ENCODE data around the gene UGT1A1. TPM values are rescaled to one million over a fixed set of nuclear protein-coding genes. Genes with fewer than 3 reads are reported as not detected.
"Not testable (repeated sequence)": the region's sequence is repeated elsewhere in the genome, so short reads cannot be mapped to it uniquely, and the experiment has no call there.

UGT1A1 gene
- total RNA-seq, 2 donors from 2014 or later: not detected

DNA sequence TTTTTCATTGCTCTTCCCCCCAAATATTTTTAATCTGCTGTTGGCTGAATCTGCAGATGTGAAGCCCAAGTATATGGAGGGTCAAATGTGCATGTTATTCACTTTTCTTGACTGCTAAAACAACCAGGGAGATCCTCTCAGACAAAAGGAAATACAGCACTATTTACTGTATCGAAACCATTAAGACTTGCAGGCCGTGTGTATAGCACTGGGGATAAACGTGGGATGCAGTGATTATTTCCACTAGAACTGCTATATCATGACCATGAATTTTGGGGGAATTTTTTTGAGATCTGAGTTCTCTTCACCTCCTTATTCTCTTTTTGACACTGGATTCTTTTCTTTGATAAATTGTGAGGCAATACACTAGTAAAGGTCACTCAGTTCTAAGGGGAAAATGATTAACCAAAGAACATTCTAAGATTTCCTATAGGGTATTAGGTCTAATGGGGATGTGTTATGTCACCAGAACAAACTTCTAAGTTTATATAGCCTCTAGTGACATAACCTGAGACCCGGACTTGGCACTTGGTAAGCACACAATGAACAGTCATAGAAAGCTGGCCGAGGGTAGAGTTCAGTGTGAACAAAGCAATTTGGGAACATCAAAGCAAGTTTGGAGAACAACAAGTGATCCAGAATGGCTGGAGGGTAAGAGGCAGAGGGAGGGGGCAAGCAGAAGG is 14.9 kb upstream of the UGT1A1 start:
- Histone ChIP-seq H3K4me1 (no peaks in the 10 kb centered on the region), H3K36me3 (no peaks in the 10 kb centered on the region), H3K4me3 (no peak overlapping the region), H3K27me3 (no peaks in the 10 kb centered on the region), H3K27ac (no peak overlapping the region), H3K9me3 (no peaks in the 10 kb centered on the region)
- no peak for DNase-seq (ENCODE audit: low spot score)
- no peak for TF ChIP-seq CTCF (IDR thresholded peaks at IDR 0.05)

DNA sequence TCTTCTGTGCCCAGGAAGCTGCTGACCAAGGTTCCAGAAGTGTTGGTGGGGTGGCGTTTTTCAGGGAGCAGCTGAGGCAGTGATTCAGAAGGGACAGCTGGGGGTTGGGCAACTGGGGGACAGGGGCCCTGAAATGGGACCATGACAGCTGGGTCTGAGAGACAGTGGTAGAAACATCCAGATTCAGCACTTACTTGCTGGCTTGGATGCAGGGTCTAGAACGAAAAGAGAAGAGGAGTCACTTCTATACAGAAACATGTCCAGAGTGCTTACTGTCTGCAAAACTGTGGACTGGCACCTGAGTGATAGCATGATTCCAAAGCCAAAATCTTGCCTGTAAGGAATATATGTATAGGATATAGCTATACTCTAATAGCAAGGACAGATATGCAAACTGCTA is 14.2 kb upstream of the UGT1A1 start:
- H3K27me3 ChIP-seq; H3K27ac ChIP-seq; DNase-seq (ENCODE audit: low spot score); H3K4me1 ChIP-seq; H3K9me3 ChIP-seq; H3K4me3 ChIP-seq; H3K36me3 ChIP-seq: not testable (repeated sequence)

- H3K36me3 ChIP-seq: no peaks in the 10 kb centered on the region
- H3K4me3 ChIP-seq: no peak overlapping the region
- no peak for DNase-seq (ENCODE audit: low spot score)
- no peak overlapping the region for H3K27ac ChIP-seq
- no peaks in the 10 kb centered on the region for H3K27me3 ChIP-seq
- no peak for TF ChIP-seq CTCF (IDR thresholded peaks at IDR 0.05)
- H3K9me3 ChIP-seq: no peaks in the 10 kb centered on the region
- no peaks in the 10 kb centered on the region for H3K4me1 ChIP-seq
Measured at GRCh38 chr2:233746475-233747282, 13.4 kb upstream of the UGT1A1 start.

DNA sequence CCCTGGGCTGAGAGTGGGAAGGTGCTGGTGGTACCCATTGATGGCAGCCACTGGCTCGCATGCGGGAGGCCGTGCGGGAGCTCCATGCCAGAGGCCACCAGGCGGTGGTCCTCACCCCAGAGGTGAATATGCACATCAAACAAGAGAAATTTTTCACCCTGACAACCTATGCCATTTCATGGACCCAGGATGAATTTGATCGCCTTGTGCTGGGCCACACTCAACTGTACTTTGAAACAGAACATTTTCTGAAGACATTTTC is 12.9 kb upstream of the UGT1A1 start:
- H3K27ac ChIP-seq: no peak overlapping the region
- H3K4me3 ChIP-seq: no peak overlapping the region
- no peak for TF ChIP-seq CTCF (IDR thresholded peaks at IDR 0.05)
- H3K36me3 ChIP-seq: no peaks in the 10 kb centered on the region
- no peak for DNase-seq (ENCODE audit: low spot score)
- H3K9me3 ChIP-seq: no peaks in the 10 kb centered on the region
- no peaks in the 10 kb centered on the region for H3K27me3 ChIP-seq
- no peaks in the 10 kb centered on the region for H3K4me1 ChIP-seq

- not testable (repeated sequence) for H3K27me3 ChIP-seq; DNase-seq (ENCODE audit: low spot score); H3K9me3 ChIP-seq; H3K36me3 ChIP-seq; H3K4me1 ChIP-seq; H3K27ac ChIP-seq; H3K4me3 ChIP-seq
Measured at GRCh38 chr2:233750689-233751088, 9.4 kb upstream of the UGT1A1 start.

DNA sequence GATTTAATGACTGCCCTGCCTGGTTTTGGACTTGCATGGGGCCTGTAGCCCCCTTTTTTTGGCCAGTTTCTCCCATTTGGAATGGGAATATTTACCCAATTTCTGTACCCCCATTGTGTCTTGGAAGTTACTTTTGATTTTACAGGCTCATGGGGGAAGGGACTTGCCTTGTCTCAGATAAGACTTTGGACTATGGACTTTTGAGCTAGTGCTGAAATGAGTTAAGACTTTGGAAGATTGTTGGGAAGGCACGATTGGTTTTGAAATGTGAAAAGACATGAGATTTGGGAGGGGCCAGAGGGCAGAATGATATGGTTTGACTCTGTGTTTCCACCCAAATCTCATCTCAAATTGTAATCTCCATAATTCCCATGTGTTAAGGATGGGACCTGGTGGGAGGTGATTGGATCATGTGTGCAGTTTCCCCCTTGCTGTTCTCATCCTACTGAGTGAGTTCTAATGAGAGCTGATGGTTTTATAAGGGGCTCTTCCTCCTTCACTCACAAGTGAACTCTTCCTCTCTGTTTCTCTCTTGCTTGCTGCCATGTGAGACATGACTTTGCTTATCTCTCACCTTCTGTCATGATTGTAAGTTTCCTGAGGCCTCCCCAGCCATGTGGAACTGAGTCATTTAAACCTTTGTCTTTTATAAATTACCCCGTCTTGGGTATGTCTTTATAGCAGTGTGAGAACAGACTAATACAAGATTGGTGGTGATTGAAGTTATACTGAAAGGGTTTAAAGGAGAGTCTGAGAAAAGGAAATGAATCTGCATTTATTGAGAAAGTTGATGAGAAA is 8.7 kb upstream of the UGT1A1 start:
- not testable (repeated sequence) for H3K4me3 ChIP-seq, H3K27me3 ChIP-seq

GRCh38 chr2:233754872-233755611 is 5.0 kb upstream of the UGT1A1 start:
- H3K27ac ChIP-seq: no peak overlapping the region
- H3K36me3 ChIP-seq: no peaks in the 10 kb centered on the region
- H3K9me3 ChIP-seq: no peaks in the 10 kb centered on the region
- no peak for DNase-seq (ENCODE audit: low spot score)
- H3K27me3 ChIP-seq: no peaks in the 10 kb centered on the region
- TF ChIP-seq CTCF (IDR thresholded peaks at IDR 0.05): no peak
- no peaks in the 10 kb centered on the region for H3K4me1 ChIP-seq
- H3K4me3 ChIP-seq: no peak overlapping the region

More for the DNA sequence above, 8.7 kb upstream of the UGT1A1 start:
- H3K9me3 ChIP-seq; H3K36me3 ChIP-seq; DNase-seq (ENCODE audit: low spot score); H3K4me1 ChIP-seq; H3K27ac ChIP-seq: not testable (repeated sequence)

Data from right atrium auricular region (tissue), 2 donors.